HG03575 (cell line): ENCODE measurements around the gene PPP6R3.

Source experiments
- ATAC-seq: cut with Tn5 transposase; IDR thresholded peaks from one replicate; pipeline ENCODE4 v1.9.1; 2021; ENCODE audit not compliant: unreplicated experiment, insufficient number of reproducible peaks, low FRiP score; ENCODE audit errors: extremely low read depth

PPP6R3 gene

GRCh38 chr11:68579455-68579854 lies 118.9 kb downstream of the PPP6R3 start:
- no peak for ATAC-seq

- ATAC-seq = no peak
These were observed 120.9 kb downstream of the PPP6R3 start for GRCh38 chr11:68581439-68581838.

- no peak for ATAC-seq
These were observed 121.3 kb downstream of the PPP6R3 start for GRCh38 chr11:68581901-68582300.

GRCh38 chr11:68582416-68583040 lies 122.0 kb downstream of the PPP6R3 start:
- no peak for ATAC-seq

- no peak for ATAC-seq
These were observed 122.5 kb downstream of the PPP6R3 start for GRCh38 chr11:68583041-68583446.

GRCh38 chr11:68584097-68584496 lies 123.5 kb downstream of the PPP6R3 start:
- ATAC-seq = no peak

- ATAC-seq = no peak
These were observed 124.5 kb downstream of the PPP6R3 start for GRCh38 chr11:68584991-68585524.

GRCh38 chr11:68589547-68590216 lies 129.1 kb downstream of the PPP6R3 start:
- no peak for ATAC-seq

GRCh38 chr11:68591719-68592118 lies 131.2 kb downstream of the PPP6R3 start:
- no peak for ATAC-seq

- no peak for ATAC-seq
These were observed 132.9 kb downstream of the PPP6R3 start for GRCh38 chr11:68593441-68593840.

- ATAC-seq = no peak
These were observed 133.6 kb downstream of the PPP6R3 start for GRCh38 chr11:68594123-68594522.

- ATAC-seq = no peak
These were observed 135.7 kb downstream of the PPP6R3 start for GRCh38 chr11:68596231-68596630.

- no peak for ATAC-seq
These were observed 138.5 kb downstream of the PPP6R3 start for GRCh38 chr11:68598816-68599653.

GRCh38 chr11:68601147-68601546 lies 140.6 kb downstream of the PPP6R3 start:
- ATAC-seq = no peak

GRCh38 chr11:68609761-68610160 lies 149.2 kb downstream of the PPP6R3 start:
- no peak for ATAC-seq

GRCh38 chr11:68610452-68611116 lies 150.0 kb downstream of the PPP6R3 start:
- no peak for ATAC-seq

- ATAC-seq = no peak
These were observed 155.1 kb downstream of the PPP6R3 start for GRCh38 chr11:68615657-68616056.

GRCh38 chr11:68617925-68618809 lies 157.6 kb downstream of the PPP6R3 start:
- no peak for ATAC-seq
